ENCODE measurements around the gene ORC3.
"Not testable (repeated sequence)": the region's sequence is repeated elsewhere in the genome, so short reads cannot be mapped to it uniquely, and the experiment has no call there.

Gene ORC3

DNA sequence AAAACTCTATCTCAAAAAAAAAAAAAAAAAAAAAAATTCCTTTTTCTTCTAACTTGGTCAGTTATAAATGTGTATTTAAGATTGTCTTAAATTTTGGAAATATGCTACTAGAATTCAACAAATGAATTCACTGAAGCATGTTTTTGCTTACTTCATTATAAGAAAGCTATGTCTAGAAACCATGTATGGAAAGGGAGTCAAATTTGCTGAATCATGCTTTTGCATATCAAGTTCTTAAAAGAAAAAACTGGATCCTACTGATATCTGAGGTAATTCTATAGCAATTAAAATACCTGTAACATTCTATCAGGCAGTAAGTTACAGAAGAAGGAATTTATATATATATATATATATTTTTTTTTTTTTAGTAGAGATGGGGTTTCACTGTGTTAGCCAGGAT, 84.4 kb downstream of the ORC3 start:
- H3K4me3 ChIP-seq (ENCODE audit: low read length): no peak overlapping the region
- no peak for DNase-seq (ENCODE audit: low read depth)
- TF ChIP-seq, protein P1, sequence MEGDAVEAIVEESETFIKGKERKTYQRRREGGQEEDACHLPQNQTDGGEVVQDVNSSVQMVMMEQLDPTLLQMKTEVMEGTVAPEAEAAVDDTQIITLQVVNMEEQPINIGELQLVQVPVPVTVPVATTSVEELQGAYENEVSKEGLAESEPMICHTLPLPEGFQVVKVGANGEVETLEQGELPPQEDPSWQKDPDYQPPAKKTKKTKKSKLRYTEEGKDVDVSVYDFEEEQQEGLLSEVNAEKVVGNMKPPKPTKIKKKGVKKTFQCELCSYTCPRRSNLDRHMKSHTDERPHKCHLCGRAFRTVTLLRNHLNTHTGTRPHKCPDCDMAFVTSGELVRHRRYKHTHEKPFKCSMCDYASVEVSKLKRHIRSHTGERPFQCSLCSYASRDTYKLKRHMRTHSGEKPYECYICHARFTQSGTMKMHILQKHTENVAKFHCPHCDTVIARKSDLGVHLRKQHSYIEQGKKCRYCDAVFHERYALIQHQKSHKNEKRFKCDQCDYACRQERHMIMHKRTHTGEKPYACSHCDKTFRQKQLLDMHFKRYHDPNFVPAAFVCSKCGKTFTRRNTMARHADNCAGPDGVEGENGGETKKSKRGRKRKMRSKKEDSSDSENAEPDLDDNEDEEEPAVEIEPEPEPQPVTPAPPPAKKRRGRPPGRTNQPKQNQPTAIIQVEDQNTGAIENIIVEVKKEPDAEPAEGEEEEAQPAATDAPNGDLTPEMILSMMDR (conservative IDR thresholded peaks at IDR 0.05; ENCODE audit: low read depth, low read length): no peak

DNA sequence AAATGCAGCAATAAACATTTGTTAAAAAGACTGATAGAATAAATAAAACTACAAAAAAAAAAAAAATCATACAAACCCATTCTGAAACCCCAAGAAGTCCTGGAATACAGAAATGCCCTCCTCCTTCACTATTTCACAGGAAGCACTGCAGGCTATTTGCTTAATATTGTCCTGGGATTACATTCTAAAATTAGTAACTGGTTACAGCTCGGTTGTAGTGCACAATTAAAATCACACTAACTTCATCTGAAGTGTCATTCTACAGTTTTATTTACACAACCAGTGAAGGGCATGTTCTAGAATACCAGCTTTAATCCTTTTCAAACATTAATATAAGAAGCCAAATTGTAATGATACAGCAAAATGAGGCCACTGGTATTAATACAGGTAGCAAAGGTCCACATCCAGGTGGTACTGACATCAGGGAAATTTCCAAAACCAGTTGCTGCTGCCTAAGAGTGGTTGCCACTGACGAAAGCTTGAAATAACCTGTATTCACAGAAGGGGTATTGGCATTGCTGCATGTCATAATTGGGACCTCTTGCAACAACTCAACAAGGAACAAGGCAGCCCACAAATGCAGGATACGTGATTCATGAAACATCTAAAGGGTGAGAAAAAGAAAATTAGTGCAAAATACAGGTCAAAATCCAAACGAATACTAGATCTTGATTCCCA, 85.2 kb downstream of the ORC3 start:
- no peak for DNase-seq (ENCODE audit: low read depth)
- H3K4me3 ChIP-seq (ENCODE audit: low read length): no peak overlapping the region
- TF ChIP-seq, protein P1 (conservative IDR thresholded peaks at IDR 0.05; ENCODE audit: low read depth, low read length): no peak

DNA sequence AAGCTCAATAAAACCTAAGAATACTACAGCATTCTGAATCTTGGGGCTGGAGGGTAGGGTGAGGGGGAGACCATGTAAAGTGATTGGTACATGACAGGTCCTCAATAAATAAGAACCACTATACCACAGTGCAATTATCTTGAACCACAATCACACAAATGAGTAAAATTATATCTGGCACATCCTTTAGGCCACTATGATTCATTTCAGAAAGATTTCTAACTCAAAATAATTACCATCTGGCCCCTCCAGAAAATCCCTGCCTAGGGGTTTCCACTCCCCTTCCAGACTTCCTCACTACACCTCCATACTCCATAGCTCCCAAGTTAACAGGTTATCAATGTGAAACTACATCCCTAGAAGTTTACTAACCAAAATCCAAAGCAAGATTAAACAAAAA, 92.4 kb downstream of the ORC3 start:
- TF ChIP-seq, protein P1 (conservative IDR thresholded peaks at IDR 0.05; ENCODE audit: low read depth, low read length): no peak
- H3K4me3 ChIP-seq (ENCODE audit: low read length): no peak overlapping the region
- no peak for DNase-seq (ENCODE audit: low read depth)

DNA sequence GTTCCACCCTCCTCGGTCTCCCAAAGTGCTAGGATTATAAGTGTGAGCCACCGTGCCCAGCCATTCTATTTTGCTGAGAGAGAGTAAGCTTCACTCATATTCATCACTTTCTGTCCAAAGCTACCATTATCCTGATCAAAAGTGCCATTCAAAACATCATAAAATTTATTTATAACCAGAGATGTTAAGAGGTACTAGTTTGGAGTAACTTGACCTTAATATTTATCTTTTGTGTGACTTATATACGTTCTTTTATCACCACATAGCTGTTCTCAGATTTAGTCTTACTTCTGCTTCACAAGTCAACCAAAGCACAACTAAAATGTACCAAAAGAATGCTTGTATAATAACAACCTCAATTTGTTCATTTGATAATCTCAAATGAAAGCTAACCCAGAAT, 94.0 kb downstream of the ORC3 start:
- H3K4me3 ChIP-seq (ENCODE audit: low read length): no peak overlapping the region
- TF ChIP-seq, protein P1 (conservative IDR thresholded peaks at IDR 0.05; ENCODE audit: low read depth, low read length): no peak
- DNase-seq (ENCODE audit: low read depth): no peak

DNA sequence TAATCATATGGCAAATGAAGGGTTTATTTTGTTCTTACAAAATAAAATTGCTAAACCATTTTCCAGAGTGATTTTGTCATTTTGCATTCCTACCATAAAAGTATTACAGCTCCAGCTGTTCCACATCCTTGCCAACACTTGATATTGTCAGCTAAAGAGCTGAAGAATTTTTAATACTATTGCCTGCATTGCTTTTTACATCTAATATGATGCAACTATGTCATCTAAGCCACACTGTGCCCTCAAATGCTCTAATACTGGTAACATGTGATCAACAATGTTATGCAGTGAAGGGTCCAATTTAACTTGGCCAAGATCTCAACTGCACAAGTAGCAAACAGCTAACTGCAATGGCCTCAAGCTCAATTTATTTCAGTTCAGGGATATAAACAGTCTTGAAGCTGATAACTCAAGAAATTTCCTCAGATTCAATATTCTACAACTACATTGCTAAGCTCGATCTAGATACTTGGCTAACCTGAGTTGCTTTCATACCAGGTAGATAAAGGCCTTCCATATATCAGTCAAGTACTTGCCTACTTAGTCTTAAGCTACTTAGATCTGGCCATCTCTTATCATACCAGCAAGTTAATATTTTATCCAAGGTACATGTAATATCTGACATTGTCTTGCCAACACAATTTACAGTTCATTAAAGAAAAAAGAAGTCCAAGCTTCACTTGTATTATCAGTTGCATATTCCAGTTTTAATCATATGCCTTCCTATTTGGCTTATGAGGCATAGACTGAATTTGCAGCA, 95.1 kb downstream of the ORC3 start:
- DNase-seq (ENCODE audit: low read depth): no peak
- TF ChIP-seq, protein P1 (conservative IDR thresholded peaks at IDR 0.05; ENCODE audit: low read depth, low read length): no peak
- no peak overlapping the region for H3K4me3 ChIP-seq (ENCODE audit: low read length)

DNA sequence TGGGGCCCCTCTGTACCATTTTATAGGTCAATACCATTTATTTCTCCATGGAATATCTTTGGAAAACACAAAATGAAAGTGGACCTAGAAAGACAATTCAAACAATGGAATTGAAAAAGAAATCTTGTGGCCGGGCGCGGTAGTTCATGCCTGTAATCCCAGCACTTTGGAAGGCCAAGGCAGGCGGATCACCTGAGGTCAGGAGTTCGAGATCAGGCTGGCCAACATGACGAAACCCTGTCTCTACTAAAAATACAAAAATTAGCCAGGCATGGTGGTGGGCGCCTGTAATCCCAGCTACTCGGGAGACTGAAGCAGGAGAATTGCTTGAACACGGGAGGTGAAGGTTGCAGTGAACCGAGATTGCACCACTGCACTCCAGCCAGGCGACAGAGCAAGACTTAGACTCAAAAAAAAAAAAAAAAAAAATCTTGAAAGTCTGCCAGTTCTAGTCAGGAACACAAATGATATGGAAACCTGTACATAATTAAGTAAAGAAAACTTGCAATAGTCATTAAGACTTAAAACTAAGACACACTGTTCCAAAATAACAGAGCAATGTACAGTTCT, 96.8 kb downstream of the ORC3 start:
- not testable (repeated sequence) for H3K4me3 ChIP-seq (ENCODE audit: low read length); DNase-seq (ENCODE audit: low read depth)

DNA sequence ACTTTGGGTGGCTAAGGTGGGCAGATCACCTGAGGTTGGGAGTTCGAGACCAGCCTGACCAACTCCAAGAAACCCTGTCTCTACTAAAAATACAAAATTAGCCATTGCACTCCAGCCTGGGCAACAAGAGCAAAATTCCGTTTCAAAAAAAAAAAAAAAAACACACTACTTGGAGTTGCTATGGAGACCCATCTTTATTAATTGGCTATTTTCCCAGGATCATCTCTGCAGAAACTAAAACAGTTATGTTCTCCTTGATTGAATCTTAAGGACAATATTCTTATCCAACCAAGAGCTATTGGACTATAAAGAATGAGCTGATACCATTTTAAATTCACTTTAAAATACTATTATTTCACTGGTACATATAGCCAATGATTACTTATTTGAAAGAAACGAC, 97.4 kb downstream of the ORC3 start:
- no peak for DNase-seq (ENCODE audit: low read depth)
- TF ChIP-seq, protein P1 (conservative IDR thresholded peaks at IDR 0.05; ENCODE audit: low read depth, low read length): no peak

DNA sequence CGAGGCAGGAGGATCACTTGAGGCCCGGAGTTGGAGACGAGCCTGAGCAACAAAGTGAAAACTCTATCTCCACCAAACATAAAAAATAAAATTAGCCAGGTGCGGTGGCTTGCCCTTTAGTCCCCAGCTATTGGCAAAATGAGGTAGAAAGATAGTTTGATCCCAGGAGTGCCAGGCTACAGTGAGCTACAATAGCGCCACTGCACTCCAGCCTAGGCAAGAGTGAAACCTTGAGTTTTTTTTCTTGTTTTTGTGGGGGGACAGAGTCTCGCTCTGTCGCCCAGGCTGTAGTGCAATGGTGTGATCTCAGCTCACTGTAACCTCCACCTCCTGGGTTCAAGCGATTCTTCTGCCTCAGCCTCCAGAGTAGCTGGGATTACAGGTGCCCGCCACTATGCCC, 98.0 kb downstream of the ORC3 start:
- not testable (repeated sequence) for DNase-seq (ENCODE audit: low read depth)

More for the DNA sequence above, 97.4 kb downstream of the ORC3 start:
- H3K4me3 ChIP-seq (ENCODE audit: low read length): no peak overlapping the region

More for the DNA sequence above, 98.0 kb downstream of the ORC3 start:
- not testable (repeated sequence) for H3K4me3 ChIP-seq (ENCODE audit: low read length)
